ENCODE measurements around the gene PPARA.

The PPARA gene

GRCh38 chr22:46150655-46151477 is 540 bp downstream of the PPARA start:
- Histone ChIP-seq H3K4me1 (ENCODE audit: control insufficient read depth, insufficient read depth, low read length) (peaks cover 5% of the 10 kb centered on the region), H3K36me3 (ENCODE audit: control insufficient read depth, insufficient read depth, low read length) (no peaks in the 10 kb centered on the region), H3K27me3 (ENCODE audit: control insufficient read depth, insufficient read depth, low read length) (peaks cover 35% of the 10 kb centered on the region), H3K4me3 (ENCODE audit: low read depth, low read length) (peak overlapping the region; percentile 78), H3K9ac (ENCODE audit: low read depth, low read length) (peak overlapping the region; percentile 65), H3K9me3 (ENCODE audit: control insufficient read depth, insufficient read depth, low read length) (no peaks in the 10 kb centered on the region)

- H3K27me3 ChIP-seq (ENCODE audit: control insufficient read depth, insufficient read depth, low read length), result peaks cover 18% of the 10 kb centered on the region
- H3K9me3 ChIP-seq (ENCODE audit: control insufficient read depth, insufficient read depth, low read length), result no peaks in the 10 kb centered on the region
- H3K36me3 ChIP-seq (ENCODE audit: control insufficient read depth, insufficient read depth, low read length), result no peaks in the 10 kb centered on the region
- peaks cover 5% of the 10 kb centered on the region for H3K4me1 ChIP-seq (ENCODE audit: control insufficient read depth, insufficient read depth, low read length)
- no peak overlapping the region for H3K4me3 ChIP-seq (ENCODE audit: low read depth, low read length)
- no peak overlapping the region for H3K9ac ChIP-seq (ENCODE audit: low read depth, low read length)
These were observed 3.6 kb downstream of the PPARA start for GRCh38 chr22:46153930-46154329.

GRCh38 chr22:46156031-46156430 is 5.7 kb downstream of the PPARA start:
- Histone ChIP-seq H3K4me3 (ENCODE audit: low read depth, low read length) (no peak overlapping the region), H3K9me3 (ENCODE audit: control insufficient read depth, insufficient read depth, low read length) (no peaks in the 10 kb centered on the region), H3K36me3 (ENCODE audit: control insufficient read depth, insufficient read depth, low read length) (no peaks in the 10 kb centered on the region), H3K27me3 (ENCODE audit: control insufficient read depth, insufficient read depth, low read length) (peaks cover 12% of the 10 kb centered on the region), H3K4me1 (ENCODE audit: control insufficient read depth, insufficient read depth, low read length) (peaks cover 5% of the 10 kb centered on the region), H3K9ac (ENCODE audit: low read depth, low read length) (no peak overlapping the region)

GRCh38 chr22:46158283-46158682 is 8.0 kb downstream of the PPARA start:
- Histone ChIP-seq H3K4me1 (ENCODE audit: control insufficient read depth, insufficient read depth, low read length) (no peaks in the 10 kb centered on the region), H3K36me3 (ENCODE audit: control insufficient read depth, insufficient read depth, low read length) (no peaks in the 10 kb centered on the region), H3K9ac (ENCODE audit: low read depth, low read length) (no peak overlapping the region), H3K9me3 (ENCODE audit: control insufficient read depth, insufficient read depth, low read length) (no peaks in the 10 kb centered on the region), H3K4me3 (ENCODE audit: low read depth, low read length) (no peak overlapping the region), H3K27me3 (ENCODE audit: control insufficient read depth, insufficient read depth, low read length) (no peaks in the 10 kb centered on the region)

GRCh38 chr22:46159212-46159611 is 8.9 kb downstream of the PPARA start:
- H3K4me3 ChIP-seq (ENCODE audit: low read depth, low read length), result no peak overlapping the region
- H3K9me3 ChIP-seq (ENCODE audit: control insufficient read depth, insufficient read depth, low read length), result no peaks in the 10 kb centered on the region
- H3K36me3 ChIP-seq (ENCODE audit: control insufficient read depth, insufficient read depth, low read length), result no peaks in the 10 kb centered on the region
- no peaks in the 10 kb centered on the region for H3K4me1 ChIP-seq (ENCODE audit: control insufficient read depth, insufficient read depth, low read length)
- H3K9ac ChIP-seq (ENCODE audit: low read depth, low read length), result no peak overlapping the region
- no peaks in the 10 kb centered on the region for H3K27me3 ChIP-seq (ENCODE audit: control insufficient read depth, insufficient read depth, low read length)

GRCh38 chr22:46159777-46160176 is 9.5 kb downstream of the PPARA start:
- Histone ChIP-seq H3K4me1 (ENCODE audit: control insufficient read depth, insufficient read depth, low read length) (no peaks in the 10 kb centered on the region), H3K27me3 (ENCODE audit: control insufficient read depth, insufficient read depth, low read length) (no peaks in the 10 kb centered on the region), H3K9me3 (ENCODE audit: control insufficient read depth, insufficient read depth, low read length) (no peaks in the 10 kb centered on the region), H3K36me3 (ENCODE audit: control insufficient read depth, insufficient read depth, low read length) (no peaks in the 10 kb centered on the region), H3K4me3 (ENCODE audit: low read depth, low read length) (no peak overlapping the region), H3K9ac (ENCODE audit: low read depth, low read length) (no peak overlapping the region)

- Histone ChIP-seq H3K4me1 (ENCODE audit: control insufficient read depth, insufficient read depth, low read length) (no peaks in the 10 kb centered on the region), H3K4me3 (ENCODE audit: low read depth, low read length) (no peak overlapping the region), H3K9me3 (ENCODE audit: control insufficient read depth, insufficient read depth, low read length) (no peaks in the 10 kb centered on the region), H3K27me3 (ENCODE audit: control insufficient read depth, insufficient read depth, low read length) (no peaks in the 10 kb centered on the region), H3K9ac (ENCODE audit: low read depth, low read length) (no peak overlapping the region), H3K36me3 (ENCODE audit: control insufficient read depth, insufficient read depth, low read length) (no peaks in the 10 kb centered on the region)
These were observed 12.0 kb downstream of the PPARA start for GRCh38 chr22:46162285-46162684.

GRCh38 chr22:46162771-46163556 is 12.6 kb downstream of the PPARA start:
- no peaks in the 10 kb centered on the region for H3K4me1 ChIP-seq (ENCODE audit: control insufficient read depth, insufficient read depth, low read length)
- H3K36me3 ChIP-seq (ENCODE audit: control insufficient read depth, insufficient read depth, low read length), result no peaks in the 10 kb centered on the region
- no peaks in the 10 kb centered on the region for H3K9me3 ChIP-seq (ENCODE audit: control insufficient read depth, insufficient read depth, low read length)
- no peak overlapping the region for H3K9ac ChIP-seq (ENCODE audit: low read depth, low read length)
- H3K4me3 ChIP-seq (ENCODE audit: low read depth, low read length), result no peak overlapping the region
- H3K27me3 ChIP-seq (ENCODE audit: control insufficient read depth, insufficient read depth, low read length), result no peaks in the 10 kb centered on the region

- Histone ChIP-seq H3K4me3 (ENCODE audit: low read depth, low read length) (no peak overlapping the region), H3K27me3 (ENCODE audit: control insufficient read depth, insufficient read depth, low read length) (no peaks in the 10 kb centered on the region)
These were observed 13.2 kb downstream of the PPARA start for GRCh38 chr22:46163557-46163888.

GRCh38 chr22:46165977-46166376 is 15.7 kb downstream of the PPARA start:
- Histone ChIP-seq H3K36me3 (ENCODE audit: control insufficient read depth, insufficient read depth, low read length) (no peaks in the 10 kb centered on the region), H3K4me1 (ENCODE audit: control insufficient read depth, insufficient read depth, low read length) (no peaks in the 10 kb centered on the region), H3K9me3 (ENCODE audit: control insufficient read depth, insufficient read depth, low read length) (no peaks in the 10 kb centered on the region), H3K27me3 (ENCODE audit: control insufficient read depth, insufficient read depth, low read length) (no peaks in the 10 kb centered on the region), H3K9ac (ENCODE audit: low read depth, low read length) (no peak overlapping the region), H3K4me3 (ENCODE audit: low read depth, low read length) (no peak overlapping the region)

More at GRCh38 chr22:46163557-46163888, 13.2 kb downstream of the PPARA start:
- H3K9me3 ChIP-seq (ENCODE audit: control insufficient read depth, insufficient read depth, low read length), result no peaks in the 10 kb centered on the region
- H3K4me1 ChIP-seq (ENCODE audit: control insufficient read depth, insufficient read depth, low read length), result no peaks in the 10 kb centered on the region
- H3K9ac ChIP-seq (ENCODE audit: low read depth, low read length), result no peak overlapping the region
- no peaks in the 10 kb centered on the region for H3K36me3 ChIP-seq (ENCODE audit: control insufficient read depth, insufficient read depth, low read length)

- H3K9ac ChIP-seq (ENCODE audit: low read depth, low read length), result no peak overlapping the region
- H3K9me3 ChIP-seq (ENCODE audit: control insufficient read depth, insufficient read depth, low read length), result no peaks in the 10 kb centered on the region
- no peaks in the 10 kb centered on the region for H3K4me1 ChIP-seq (ENCODE audit: control insufficient read depth, insufficient read depth, low read length)
- no peaks in the 10 kb centered on the region for H3K36me3 ChIP-seq (ENCODE audit: control insufficient read depth, insufficient read depth, low read length)
- no peaks in the 10 kb centered on the region for H3K27me3 ChIP-seq (ENCODE audit: control insufficient read depth, insufficient read depth, low read length)
- H3K4me3 ChIP-seq (ENCODE audit: low read depth, low read length), result no peak overlapping the region
These were observed 19.3 kb downstream of the PPARA start for GRCh38 chr22:46169628-46170027.

GRCh38 chr22:46171940-46172339 is 21.6 kb downstream of the PPARA start:
- Histone ChIP-seq H3K36me3 (ENCODE audit: control insufficient read depth, insufficient read depth, low read length) (no peaks in the 10 kb centered on the region), H3K4me1 (ENCODE audit: control insufficient read depth, insufficient read depth, low read length) (no peaks in the 10 kb centered on the region), H3K27me3 (ENCODE audit: control insufficient read depth, insufficient read depth, low read length) (no peaks in the 10 kb centered on the region), H3K9ac (ENCODE audit: low read depth, low read length) (no peak overlapping the region), H3K4me3 (ENCODE audit: low read depth, low read length) (no peak overlapping the region), H3K9me3 (ENCODE audit: control insufficient read depth, insufficient read depth, low read length) (no peaks in the 10 kb centered on the region)

Measured in iPS-15b (cell line).